Brain microvascular endothelial cell (primary cell): ENCODE measurements around the gene LGALSL.
"Not testable (repeated sequence)": the region's sequence is repeated elsewhere in the genome, so short reads cannot be mapped to it uniquely, and the experiment has no call there.

ENCODE experiments used
- DNase-seq: peaks from one replicate; pipeline ENCODE4 v3.0.0-alpha.2; 2020
- H3K27ac ChIP-seq: fragments of 250-450 bp; sonication (Bioruptor Pico); 2 replicates; pipeline ENCODE4 v1.5.1; 2020; ENCODE audit warnings: mild to moderate bottlenecking, moderate library complexity
- H3K27me3 ChIP-seq: fragments of 250-450 bp; sonication (Bioruptor Pico); replicated peaks from 2 replicates; pipeline ENCODE4 v1.5.1; 2020; ENCODE audit warnings: mild to moderate bottlenecking
- H3K36me3 ChIP-seq: fragments of 250-450 bp; sonication (Bioruptor Pico); replicated peaks from 2 replicates; pipeline ENCODE4 v1.5.1; 2020; ENCODE audit warnings: mild to moderate bottlenecking
- H3K4me3 ChIP-seq: 2 replicates; pipeline ENCODE4 v1.5.1; 2011; ENCODE audit warnings: low read depth, mild to moderate bottlenecking, control low read depth, low read length, moderate library complexity
- in situ Hi-C: cut with HindIII; loops from 2 replicates; pipeline ENCODE4 v1.10.0; 2017; ENCODE audit warnings: low sequenced_read_pairs, low pct_ligation_motif_present
- TF ChIP-seq, protein P1 (sequence below): IDR thresholded peaks from 2 replicates; pipeline ENCODE4 v1.5.1; 2011; ENCODE audit warnings: low read depth, mild to moderate bottlenecking, moderate library complexity, low read length, control low read depth, inconsistent platforms; ENCODE audit errors: missing control alignments

The LGALSL gene

DNA sequence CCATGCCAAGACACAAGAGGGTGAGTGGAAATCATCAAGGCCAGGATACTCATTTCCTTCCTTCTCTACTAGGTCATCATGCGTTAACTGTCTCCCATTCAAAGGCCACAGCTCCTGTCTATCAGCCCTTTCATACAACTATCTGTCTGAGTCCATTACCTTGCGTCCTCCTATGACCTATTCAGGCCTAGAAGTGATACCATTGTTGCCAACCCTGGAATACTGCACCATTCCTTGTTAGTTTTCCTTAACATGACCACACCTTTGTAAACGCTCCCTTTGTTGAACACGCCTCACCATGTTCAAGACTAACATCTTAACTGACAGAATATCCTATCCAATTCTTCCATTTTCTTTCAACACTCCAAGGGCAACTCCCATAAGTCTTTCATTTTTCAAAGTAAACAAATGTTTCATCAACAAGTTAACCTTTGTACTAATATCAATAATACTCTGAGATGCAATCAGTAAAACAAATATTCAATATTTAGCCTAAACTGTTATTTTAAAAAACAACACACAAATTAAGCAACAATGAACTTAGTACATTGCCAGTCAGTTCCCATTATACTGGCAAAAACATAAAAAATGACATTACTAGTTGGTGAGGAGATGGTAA lies 19.8 kb upstream of the LGALSL start:
- Histone ChIP-seq H3K27me3 (peaks cover 13% of the 10 kb centered on the region), H3K27ac (no peak overlapping the region), H3K4me3 (no peak overlapping the region), H3K36me3 (no peaks in the 10 kb centered on the region)
- in situ Hi-C loops: no loop called here
- DNase-seq: no peak
- TF ChIP-seq, protein P1, sequence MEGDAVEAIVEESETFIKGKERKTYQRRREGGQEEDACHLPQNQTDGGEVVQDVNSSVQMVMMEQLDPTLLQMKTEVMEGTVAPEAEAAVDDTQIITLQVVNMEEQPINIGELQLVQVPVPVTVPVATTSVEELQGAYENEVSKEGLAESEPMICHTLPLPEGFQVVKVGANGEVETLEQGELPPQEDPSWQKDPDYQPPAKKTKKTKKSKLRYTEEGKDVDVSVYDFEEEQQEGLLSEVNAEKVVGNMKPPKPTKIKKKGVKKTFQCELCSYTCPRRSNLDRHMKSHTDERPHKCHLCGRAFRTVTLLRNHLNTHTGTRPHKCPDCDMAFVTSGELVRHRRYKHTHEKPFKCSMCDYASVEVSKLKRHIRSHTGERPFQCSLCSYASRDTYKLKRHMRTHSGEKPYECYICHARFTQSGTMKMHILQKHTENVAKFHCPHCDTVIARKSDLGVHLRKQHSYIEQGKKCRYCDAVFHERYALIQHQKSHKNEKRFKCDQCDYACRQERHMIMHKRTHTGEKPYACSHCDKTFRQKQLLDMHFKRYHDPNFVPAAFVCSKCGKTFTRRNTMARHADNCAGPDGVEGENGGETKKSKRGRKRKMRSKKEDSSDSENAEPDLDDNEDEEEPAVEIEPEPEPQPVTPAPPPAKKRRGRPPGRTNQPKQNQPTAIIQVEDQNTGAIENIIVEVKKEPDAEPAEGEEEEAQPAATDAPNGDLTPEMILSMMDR: no peak

DNA sequence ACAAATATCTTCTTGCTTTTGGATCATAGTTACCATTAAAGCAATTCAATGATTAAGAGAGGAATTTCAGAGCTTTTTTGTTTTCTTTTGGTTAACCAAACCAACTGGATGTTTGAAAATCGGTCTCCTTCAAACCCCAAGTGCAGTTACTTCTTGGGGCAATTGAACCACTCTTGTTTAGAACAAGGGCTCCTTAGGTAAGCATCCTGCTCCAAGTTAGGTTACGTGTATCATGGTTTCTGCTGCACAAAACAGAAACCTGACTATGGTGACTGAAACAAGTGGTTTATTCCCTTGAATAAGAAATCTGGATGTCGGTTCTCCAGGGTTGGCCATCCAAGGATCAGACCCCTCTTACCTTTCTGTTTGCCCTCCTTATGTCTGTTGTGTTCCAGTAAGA lies 16.1 kb upstream of the LGALSL start:
- TF ChIP-seq, protein P1: no peak
- DNase-seq: no peak
- peaks cover 33% of the 10 kb centered on the region for H3K27me3 ChIP-seq

DNA sequence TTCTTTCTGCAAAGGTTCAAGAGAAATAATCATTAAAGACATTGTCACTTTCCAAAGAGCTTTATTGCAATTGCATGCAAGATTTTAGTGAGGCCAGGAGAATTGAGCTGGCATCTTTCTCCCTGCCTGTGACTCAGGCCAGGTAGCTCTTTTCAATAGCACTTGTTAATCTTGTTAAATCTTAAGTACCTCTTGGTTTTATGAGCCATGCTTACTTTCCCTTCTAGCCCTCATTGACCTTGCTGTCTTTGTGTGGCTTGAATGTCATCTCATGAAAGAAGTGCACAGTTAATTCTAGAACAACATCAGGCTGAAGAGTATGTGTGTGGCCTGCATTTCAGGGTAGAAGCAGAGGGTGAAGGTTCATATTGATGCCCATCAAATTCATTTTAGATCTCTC lies 14.8 kb upstream of the LGALSL start:
- TF ChIP-seq, protein P1: no peak
- Histone ChIP-seq H3K27me3 (peaks cover 37% of the 10 kb centered on the region), H3K27ac (no peak overlapping the region), H3K4me3 (no peak overlapping the region), H3K36me3 (no peaks in the 10 kb centered on the region)
- DNase-seq: no peak
- in situ Hi-C loops: no loop called here

More for the DNA sequence above, 16.1 kb upstream of the LGALSL start:
- H3K4me3 ChIP-seq: no peak overlapping the region
- in situ Hi-C loops: no loop called here
- no peaks in the 10 kb centered on the region for H3K36me3 ChIP-seq
- no peak overlapping the region for H3K27ac ChIP-seq

DNA sequence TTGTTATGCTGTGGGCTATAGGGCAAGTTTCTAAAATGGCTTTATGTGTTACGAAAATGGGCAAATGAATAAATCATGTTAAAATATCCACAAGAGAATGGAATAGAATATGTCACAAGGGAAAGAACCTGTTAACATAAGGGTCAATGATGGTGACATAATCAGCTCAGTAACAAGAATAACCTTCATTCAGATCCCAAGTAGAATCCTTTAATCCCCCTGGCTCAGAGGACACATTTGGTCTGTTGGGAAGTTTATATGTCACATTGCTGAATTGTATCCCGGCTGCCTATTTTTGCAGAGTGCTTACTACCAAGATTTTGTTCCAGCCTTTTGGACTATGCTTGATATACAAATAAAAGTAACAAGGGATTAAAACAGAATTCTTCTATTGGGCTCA lies 13.1 kb upstream of the LGALSL start:
- peaks cover 37% of the 10 kb centered on the region for H3K27me3 ChIP-seq
- DNase-seq: no peak
- H3K36me3 ChIP-seq: no peaks in the 10 kb centered on the region
- in situ Hi-C loops: no loop called here
- TF ChIP-seq, protein P1: no peak
- H3K27ac ChIP-seq: no peak overlapping the region
- H3K4me3 ChIP-seq: no peak overlapping the region

DNA sequence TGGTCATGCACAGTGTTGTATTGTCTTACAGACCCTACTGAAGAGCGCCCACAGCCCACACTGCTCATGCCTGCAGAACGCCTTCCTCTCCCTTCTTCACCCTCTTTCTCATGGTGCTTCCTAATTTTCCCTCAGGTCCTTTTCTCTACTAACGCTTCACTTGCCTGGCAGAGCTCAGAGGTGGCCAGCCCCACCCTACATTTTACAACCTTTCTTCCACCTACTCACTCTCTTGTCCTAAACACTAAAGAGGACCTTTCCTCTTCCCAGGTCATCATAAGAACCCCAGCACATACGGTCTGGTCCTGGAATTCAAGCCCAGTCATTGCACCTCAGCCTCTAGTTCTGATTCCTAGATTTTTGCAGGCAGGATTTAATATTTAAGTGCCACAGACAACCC lies 11.7 kb upstream of the LGALSL start:
- H3K27me3 ChIP-seq: peaks cover 32% of the 10 kb centered on the region
- TF ChIP-seq, protein P1: no peak
- no peaks in the 10 kb centered on the region for H3K36me3 ChIP-seq
- in situ Hi-C loops: no loop called here
- H3K27ac ChIP-seq: no peak overlapping the region
- no peak overlapping the region for H3K4me3 ChIP-seq
- DNase-seq: no peak

DNA sequence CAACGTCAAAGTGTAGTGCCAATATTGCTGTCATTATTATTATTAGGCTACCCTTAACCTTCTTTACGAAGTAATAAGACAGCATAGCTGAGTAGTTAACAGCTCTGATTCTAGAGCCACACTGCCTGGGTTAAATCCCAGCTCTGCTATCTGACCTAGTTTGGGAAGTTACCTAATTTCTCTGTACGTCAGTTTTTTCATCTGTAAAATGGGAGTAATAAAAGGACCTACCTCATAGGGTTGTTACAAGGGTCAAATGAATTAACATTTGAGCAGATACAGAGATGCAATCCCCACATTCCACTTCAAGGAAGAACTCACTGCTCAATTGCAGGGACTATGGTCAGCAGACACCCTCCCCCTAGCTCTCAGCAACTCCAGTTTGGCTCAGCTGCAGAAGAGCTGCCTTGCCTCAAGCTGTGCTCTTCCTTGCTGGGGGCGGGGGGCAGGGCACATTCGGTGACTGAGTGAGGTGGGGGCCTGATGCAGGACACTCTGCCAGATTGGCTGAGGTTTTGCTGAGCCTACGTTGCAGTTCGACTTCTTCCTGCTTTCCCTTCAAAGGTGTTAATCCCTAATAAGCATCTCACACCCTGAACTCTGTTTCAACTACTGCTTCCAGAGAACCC lies 11.0 kb upstream of the LGALSL start:
- TF ChIP-seq, protein P1: no peak
- H3K4me3 ChIP-seq: no peak overlapping the region
- peaks cover 28% of the 10 kb centered on the region for H3K27me3 ChIP-seq
- no peaks in the 10 kb centered on the region for H3K36me3 ChIP-seq
- in situ Hi-C loops: no loop called here
- H3K27ac ChIP-seq: no peak overlapping the region
- no peak for DNase-seq

DNA sequence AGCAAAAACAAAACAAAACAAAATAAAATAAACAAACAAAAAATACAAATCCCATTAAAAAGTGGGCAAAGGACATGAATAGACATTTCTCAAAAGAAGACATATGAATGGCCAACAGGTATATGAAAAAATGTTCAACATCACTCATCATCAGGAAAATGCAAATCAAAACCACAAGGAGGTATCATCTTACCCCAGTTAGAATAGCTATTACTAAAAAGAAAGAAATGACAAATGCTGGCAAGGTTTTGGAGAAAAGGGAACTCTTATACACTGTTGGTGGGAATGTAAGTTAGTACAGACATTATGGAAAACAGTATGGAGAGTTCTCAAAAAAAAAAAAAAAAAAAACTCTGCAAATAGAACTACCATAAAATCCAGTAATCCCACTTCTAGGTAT lies 8.0 kb upstream of the LGALSL start:
- H3K36me3 ChIP-seq, H3K4me3 ChIP-seq, in situ Hi-C loops, H3K27ac ChIP-seq, DNase-seq, H3K27me3 ChIP-seq: not testable (repeated sequence)
